H1 (cell line): ENCODE measurements around the gene MRPL33. TPM values are rescaled to one million over a fixed set of nuclear protein-coding genes. Genes with fewer than 3 reads are reported as not detected.

Experiments used
- NRF1 ChIP-seq: IDR thresholded peaks from 2 replicates; pipeline ENCODE4 v1.6.1; 2011; ENCODE audit warnings: mild to moderate bottlenecking, low read depth, low read length, improper control_type of control experiment
- SP2 ChIP-seq: IDR thresholded peaks from 2 replicates; pipeline ENCODE4 v1.6.1; 2012; ENCODE audit warnings: mild to moderate bottlenecking, low read length, inconsistent platforms
- TAF1 ChIP-seq: IDR thresholded peaks from 2 replicates; pipeline ENCODE4 v1.6.1; 2011; ENCODE audit warnings: mild to moderate bottlenecking, low read depth, low read length
- polyA plus RNA-seq, 7 experiments: library from polyadenylated mRNA; depleted of rRNA in 3 of 7; stranded (reverse) in 5 of 7; unstranded in 2 of 7; fragments of >200 nt in 5 of 7; fragments of 200-250 nt in 2 of 7; gene quantifications; 1 replicate in 5 of 7; 2 replicates in 1 of 7; 4 replicates in 1 of 7; pipeline versions ENCODE4 v1.2.1 to v1.2.3, GENCODE V29; 2011 to 2013; ENCODE audit warnings: missing spikeins in 2 of 7, mixed read lengths in 2 of 7
- total RNA-seq: library from RNA; stranded (reverse); fragmentation: NEBNext Ultra II Directional; extraction: Animal tissue kit (Norgen Biotek cat#: 25700); gene quantifications from 2 replicates; pipeline ENCODE4 v1.2.1, GENCODE V29; 2021

The MRPL33 gene
- total and polyA plus RNA-seq, 2 of the 8 experiments (the other 6 are each of a cell fraction or from before 2014, with no cell fraction given) = 24.3 to 62.9 TPM

GRCh38 chr2:27803046-27803445 is 31.5 kb downstream of the MRPL33 start (continued):
- TF ChIP-seq NRF1 (no peak), SP2 (no peak), TAF1 (no peak)
